Activated T-helper 1 cell treated with anti-CD3 and anti-CD28 coated beads, Interleukin-12 subunit alpha, Interleukin-12 subunit beta, Interleukin-2, Interleukin-4 antibody, amounts not matched to agents 30 ng/mL and 10 ng/mL and 1 ng/mL, durations not matched to agents 14 hours and 24 hours and 36 hours (primary cell): ENCODE results near the gene PSMD13. TPM values are rescaled to one million over a fixed set of nuclear protein-coding genes. Genes with fewer than 3 reads are reported as not detected.
A peak's percentile ranks its signal among the peaks of the same experiment; 100 is the strongest.

ENCODE experiments used
- DNase-seq: peaks from one replicate; pipeline ENCODE4 v3.0.0; 2021; ENCODE audit warnings: low spot score
- H3K27ac Mint-ChIP-seq: one replicate; pipeline ENCODE4 v1.8.0; 2021; ENCODE audit warnings: mild to moderate bottlenecking, mixed read lengths
- H3K27me3 Mint-ChIP-seq: one replicate; pipeline ENCODE4 v1.8.0; 2022; ENCODE audit warnings: mild to moderate bottlenecking, moderate library complexity, mixed read lengths; ENCODE audit not compliant: insufficient read depth
- H3K36me3 Mint-ChIP-seq: one replicate; pipeline ENCODE4 v1.8.0; 2021; ENCODE audit warnings: low read depth, mixed read lengths
- H3K4me1 Mint-ChIP-seq: one replicate; pipeline ENCODE4 v1.8.0; 2021; ENCODE audit warnings: low read depth, mixed read lengths
- H3K4me3 Mint-ChIP-seq: one replicate; pipeline ENCODE4 v1.8.0; 2021; ENCODE audit warnings: mild to moderate bottlenecking, moderate library complexity, mixed read lengths
- H3K9me3 Mint-ChIP-seq: one replicate; pipeline ENCODE4 v1.8.0; 2021; ENCODE audit warnings: mixed read lengths
- intact Hi-C: fragments of 100-400 bp; cut with micrococcal nuclease; formaldehyde crosslinking; loops from one replicate; pipeline ENCODE4 v1.15.1; 2024
- total RNA-seq: library from RNA; stranded (reverse); gene quantifications from 2 replicates; pipeline ENCODE4 v1.2.3, GENCODE V29; 2022

Gene PSMD13
- total RNA-seq, 1 donor from 2014 or later: 266 TPM

DNA sequence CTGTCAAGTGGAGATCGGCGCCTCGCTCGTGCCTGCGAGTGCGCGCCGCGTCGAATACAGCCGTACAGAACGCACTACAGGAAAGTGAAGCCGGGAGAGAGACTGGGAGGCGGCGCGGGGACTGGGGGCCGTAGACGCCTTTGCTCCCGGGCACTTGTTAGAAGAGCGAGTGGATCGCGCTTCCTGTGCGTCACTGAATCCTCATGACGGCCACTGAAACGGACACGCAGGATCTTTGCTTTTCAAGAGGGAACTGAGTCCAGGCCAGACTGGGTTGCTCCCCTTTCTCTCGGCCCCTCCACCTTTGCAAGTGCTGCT is 29.0 kb upstream of the PSMD13 start:
- Mint-ChIP-seq H3K4me3 (peak overlapping the region; percentile 89), H3K4me1 (peaks cover 50% of the 10 kb centered on the region), H3K9me3 (no peaks in the 10 kb centered on the region), H3K27me3 (no peaks in the 10 kb centered on the region), H3K27ac (peak overlapping the region; percentile 95), H3K36me3 (peaks cover 34% of the 10 kb centered on the region)
- intact Hi-C loops: loop anchor here (1.0 to 5.0 kb wide), 9 partner anchors 28 to 599 kb away; partner anchors contain the start of genes HRAS, PHRF1, PIDD1 and PSMD13
- DNase-seq: no peak

DNA sequence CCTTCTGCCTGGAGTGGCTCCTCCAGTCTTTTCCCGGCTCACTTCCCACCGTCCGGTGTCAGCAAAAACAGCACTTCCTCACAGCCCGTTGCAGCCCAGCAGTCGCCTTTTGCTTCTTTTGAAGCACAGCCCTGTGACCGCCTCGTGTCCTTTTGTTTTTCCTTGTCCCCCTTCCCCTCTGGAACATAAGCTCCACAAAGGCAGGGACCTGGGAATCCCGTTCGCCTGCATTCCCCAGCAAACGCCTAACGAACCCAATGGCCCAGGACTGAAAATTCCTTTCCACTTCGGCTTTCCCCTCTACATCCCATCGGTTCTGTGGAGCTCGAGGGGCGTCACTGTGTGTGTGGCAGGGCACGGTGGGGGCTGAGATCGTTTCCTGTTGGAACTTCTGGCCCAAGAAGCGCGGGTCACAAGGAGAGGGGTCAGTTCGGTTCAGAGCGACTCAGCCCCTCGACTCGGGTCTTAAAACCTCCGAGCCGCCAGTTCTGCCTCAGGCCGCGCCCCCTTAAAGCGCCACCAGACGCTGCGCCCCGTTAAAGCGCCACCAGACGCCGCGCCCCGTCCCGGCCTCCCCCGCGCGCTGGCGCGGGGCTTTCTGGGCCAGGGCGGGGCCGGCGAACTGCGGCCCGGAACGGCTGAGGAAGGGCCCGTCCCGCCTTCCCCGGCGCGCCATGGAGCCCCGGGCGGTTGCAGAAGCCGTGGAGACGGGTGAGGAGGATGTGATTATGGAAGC is 28.4 kb upstream of the PSMD13 start:
- Mint-ChIP-seq H3K9me3 (no peaks in the 10 kb centered on the region), H3K36me3 (peaks cover 36% of the 10 kb centered on the region), H3K27ac (peak overlapping the region; percentile 95), H3K4me1 (peaks cover 45% of the 10 kb centered on the region), H3K27me3 (no peaks in the 10 kb centered on the region), H3K4me3 (peak overlapping the region; percentile 89)
- intact Hi-C loops: loop anchor here (1.0 to 5.0 kb wide), 4 partner anchors 100 to 599 kb away; partner anchors contain the start of genes HRAS, PHRF1, PIDD1 and RPLP2
- DNase-seq: peak; percentile 84

DNA sequence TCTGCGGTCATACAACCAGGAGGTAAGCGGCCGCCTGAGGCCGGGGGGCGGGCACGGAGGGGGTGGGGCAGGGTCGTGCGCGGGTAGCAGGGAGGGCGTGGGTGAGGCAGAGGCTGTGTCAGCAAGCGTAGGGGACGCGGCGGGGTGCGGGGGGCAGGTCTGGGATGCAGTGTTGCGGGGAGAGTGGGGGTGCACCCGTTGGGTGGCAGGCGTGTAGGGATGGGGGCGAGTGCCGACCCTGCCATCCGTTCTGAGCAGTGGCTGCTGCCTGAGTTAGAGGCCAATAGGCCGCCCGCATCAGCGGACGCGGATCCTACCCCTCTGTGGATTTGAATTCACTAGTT is 27.9 kb upstream of the PSMD13 start:
- Mint-ChIP-seq H3K36me3 (peaks cover 33% of the 10 kb centered on the region), H3K4me1 (peaks cover 39% of the 10 kb centered on the region)
- intact Hi-C loops: loop anchor here (1.0 to 5.0 kb wide), 4 partner anchors 100 to 598 kb away; partner anchors contain the start of genes HRAS, PHRF1, PIDD1 and RPLP2

DNA sequence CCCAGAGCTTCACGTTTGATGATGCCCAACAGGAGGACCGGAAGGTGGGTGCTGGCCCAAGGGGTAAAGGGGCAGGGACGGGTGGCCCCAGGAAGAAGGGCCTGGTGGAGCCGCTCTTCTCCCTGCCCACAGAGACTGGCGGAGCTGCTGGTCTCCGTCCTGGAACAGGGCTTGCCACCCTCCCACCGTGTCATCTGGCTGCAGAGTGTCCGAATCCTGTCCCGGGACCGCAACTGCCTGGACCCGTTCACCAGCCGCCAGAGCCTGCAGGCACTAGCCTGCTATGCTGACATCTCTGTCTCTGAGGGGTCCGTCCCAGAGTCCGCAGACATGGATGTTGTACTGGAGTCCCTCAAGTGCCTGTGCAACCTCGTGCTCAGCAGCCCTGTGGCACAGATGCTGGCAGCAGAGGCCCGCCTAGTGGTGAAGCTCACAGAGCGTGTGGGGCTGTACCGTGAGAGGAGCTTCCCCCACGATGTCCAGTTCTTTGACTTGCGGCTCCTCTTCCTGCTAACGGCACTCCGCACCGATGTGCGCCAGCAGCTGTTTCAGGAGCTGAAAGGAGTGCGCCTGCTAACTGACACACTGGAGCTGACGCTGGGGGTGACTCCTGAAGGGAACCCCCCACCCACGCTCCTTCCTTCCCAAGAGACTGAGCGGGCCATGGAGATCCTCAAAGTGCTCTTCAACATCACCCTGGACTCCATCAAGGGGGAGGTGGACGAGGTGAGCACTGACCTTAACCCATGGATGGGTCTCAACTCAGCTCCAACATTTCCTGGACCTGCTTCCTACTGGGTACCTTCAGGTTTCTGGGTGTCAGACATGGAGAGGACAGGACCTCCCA is 27.3 kb upstream of the PSMD13 start:
- Mint-ChIP-seq H3K4me1 (peaks cover 33% of the 10 kb centered on the region), H3K4me3 (peak overlapping the region; percentile 89), H3K27ac (peak overlapping the region; percentile 95), H3K9me3 (no peaks in the 10 kb centered on the region), H3K36me3 (peaks cover 34% of the 10 kb centered on the region), H3K27me3 (no peaks in the 10 kb centered on the region)
- DNase-seq: no peak
- intact Hi-C loops: loop anchor here (2.0 to 5.0 kb wide), 3 partner anchors 99 to 598 kb away; partner anchors contain the start of genes PHRF1, PIDD1 and RPLP2

More for the DNA sequence above, 27.9 kb upstream of the PSMD13 start:
- Mint-ChIP-seq H3K27ac (peak overlapping the region; percentile 95), H3K27me3 (no peaks in the 10 kb centered on the region), H3K4me3 (peak overlapping the region; percentile 89), H3K9me3 (no peaks in the 10 kb centered on the region)
- DNase-seq: no peak

DNA sequence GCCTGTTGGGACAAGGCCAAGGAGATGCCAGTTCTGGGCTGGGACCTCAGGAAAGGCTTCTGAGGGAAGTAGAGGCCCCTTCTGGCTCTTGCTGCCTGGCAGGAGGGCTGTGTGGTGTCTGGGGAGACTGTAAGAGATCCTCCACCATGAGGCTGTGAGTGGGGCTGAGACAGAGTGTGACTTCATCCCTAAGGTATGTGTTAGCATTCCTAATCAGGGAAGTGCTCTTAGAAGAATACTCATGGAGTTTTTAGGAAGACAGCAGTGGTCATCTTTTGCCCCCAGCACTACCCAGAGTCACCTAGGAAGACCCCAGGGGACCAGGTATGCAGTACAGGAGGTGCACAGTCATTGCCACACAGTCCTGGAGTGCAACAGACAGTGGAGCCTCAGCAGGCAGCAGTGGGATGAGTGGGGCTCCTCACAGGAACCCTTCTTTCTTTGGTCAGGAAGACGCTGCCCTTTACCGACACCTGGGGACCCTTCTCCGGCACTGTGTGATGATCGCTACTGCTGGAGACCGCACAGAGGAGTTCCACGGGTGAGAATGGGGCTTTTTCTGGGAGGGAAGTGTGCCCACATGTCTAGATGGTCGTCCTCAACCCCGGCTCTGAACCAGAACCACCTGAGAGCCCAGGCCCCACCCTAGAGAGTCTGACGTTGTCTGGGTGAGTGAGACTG is 26.5 kb upstream of the PSMD13 start:
- peaks cover 36% of the 10 kb centered on the region for H3K36me3 Mint-ChIP-seq
- H3K4me3 Mint-ChIP-seq: peak overlapping the region; percentile 89
- no peaks in the 10 kb centered on the region for H3K9me3 Mint-ChIP-seq
- H3K27ac Mint-ChIP-seq: peak overlapping the region; percentile 95
- DNase-seq: no peak
- intact Hi-C loops: no loop called here
- peaks cover 31% of the 10 kb centered on the region for H3K4me1 Mint-ChIP-seq
- no peaks in the 10 kb centered on the region for H3K27me3 Mint-ChIP-seq

DNA sequence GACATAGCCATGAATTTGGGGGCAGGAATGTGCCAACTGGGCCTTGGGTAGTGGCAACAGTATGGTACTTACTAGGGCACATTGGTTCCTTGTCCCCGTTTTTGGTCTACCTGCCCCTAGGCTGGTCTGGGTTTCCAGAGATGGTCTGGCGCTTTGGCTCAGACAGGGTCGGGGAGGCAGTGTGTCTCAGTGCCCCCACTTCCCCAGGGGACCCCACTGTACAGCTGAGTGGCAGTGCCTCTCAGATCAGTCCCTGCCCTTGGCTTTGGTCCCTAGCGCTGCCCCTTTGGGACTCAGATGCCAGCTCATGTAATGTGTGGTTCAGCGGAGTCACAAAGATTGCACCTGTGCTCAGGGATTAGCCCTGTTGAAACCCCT is 26.0 kb upstream of the PSMD13 start:
- H3K36me3 Mint-ChIP-seq: peaks cover 36% of the 10 kb centered on the region
- H3K27ac Mint-ChIP-seq: no peak overlapping the region
- H3K4me1 Mint-ChIP-seq: peaks cover 26% of the 10 kb centered on the region
- DNase-seq: no peak
- intact Hi-C loops: no loop called here
- H3K9me3 Mint-ChIP-seq: no peaks in the 10 kb centered on the region
- no peaks in the 10 kb centered on the region for H3K27me3 Mint-ChIP-seq
- peak overlapping the region; percentile 89 for H3K4me3 Mint-ChIP-seq

DNA sequence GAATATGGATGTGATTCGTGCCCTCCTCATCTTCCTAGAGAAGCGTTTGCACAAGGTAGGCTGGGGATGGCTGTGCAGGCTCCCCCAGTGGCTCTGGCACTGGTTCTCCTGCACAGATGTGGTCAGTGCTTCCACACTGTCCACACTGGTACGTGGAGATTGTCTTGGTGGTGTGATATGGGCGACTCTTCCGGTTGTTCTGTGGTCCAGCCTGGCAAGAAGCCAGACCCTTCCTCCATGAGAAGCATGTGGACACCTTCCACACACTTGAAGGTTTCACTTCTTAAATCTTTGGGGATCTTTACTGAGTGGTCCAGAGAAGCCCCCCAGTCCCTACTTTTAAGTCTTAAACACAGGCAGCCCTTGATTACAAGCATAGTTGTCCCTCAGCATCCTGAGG is 25.5 kb upstream of the PSMD13 start:
- peaks cover 21% of the 10 kb centered on the region for H3K4me1 Mint-ChIP-seq
- H3K36me3 Mint-ChIP-seq: peaks cover 36% of the 10 kb centered on the region
- no peaks in the 10 kb centered on the region for H3K27me3 Mint-ChIP-seq
- intact Hi-C loops: no loop called here
- DNase-seq: no peak
- peak overlapping the region; percentile 63 for H3K4me3 Mint-ChIP-seq
- H3K27ac Mint-ChIP-seq: no peak overlapping the region
- no peaks in the 10 kb centered on the region for H3K9me3 Mint-ChIP-seq

DNA sequence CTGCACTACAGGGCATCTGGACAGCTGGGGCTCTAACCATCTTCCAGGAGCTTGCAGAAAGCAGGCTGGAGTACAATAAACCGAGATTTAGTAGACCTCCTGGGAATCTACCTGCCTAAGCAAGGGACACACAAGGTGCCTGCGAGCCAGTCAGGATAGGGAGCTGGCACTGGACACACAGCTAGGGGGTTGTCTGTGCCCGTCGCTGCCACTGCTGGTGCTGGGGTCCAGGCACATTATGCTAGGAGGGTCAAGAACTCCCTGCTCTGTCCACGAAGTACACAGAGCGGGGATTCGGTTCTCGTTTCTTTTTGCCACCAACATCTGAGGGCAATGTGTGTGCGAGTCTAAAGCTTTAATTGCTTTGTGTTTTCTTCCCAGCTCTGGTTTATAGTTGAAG is 25.0 kb upstream of the PSMD13 start:
- H3K4me1 Mint-ChIP-seq: peaks cover 17% of the 10 kb centered on the region
- H3K27ac Mint-ChIP-seq: no peak overlapping the region
- DNase-seq: no peak
- H3K36me3 Mint-ChIP-seq: peaks cover 34% of the 10 kb centered on the region
- intact Hi-C loops: no loop called here
- no peaks in the 10 kb centered on the region for H3K27me3 Mint-ChIP-seq
- H3K4me3 Mint-ChIP-seq: peak overlapping the region; percentile 63
- H3K9me3 Mint-ChIP-seq: no peaks in the 10 kb centered on the region

DNA sequence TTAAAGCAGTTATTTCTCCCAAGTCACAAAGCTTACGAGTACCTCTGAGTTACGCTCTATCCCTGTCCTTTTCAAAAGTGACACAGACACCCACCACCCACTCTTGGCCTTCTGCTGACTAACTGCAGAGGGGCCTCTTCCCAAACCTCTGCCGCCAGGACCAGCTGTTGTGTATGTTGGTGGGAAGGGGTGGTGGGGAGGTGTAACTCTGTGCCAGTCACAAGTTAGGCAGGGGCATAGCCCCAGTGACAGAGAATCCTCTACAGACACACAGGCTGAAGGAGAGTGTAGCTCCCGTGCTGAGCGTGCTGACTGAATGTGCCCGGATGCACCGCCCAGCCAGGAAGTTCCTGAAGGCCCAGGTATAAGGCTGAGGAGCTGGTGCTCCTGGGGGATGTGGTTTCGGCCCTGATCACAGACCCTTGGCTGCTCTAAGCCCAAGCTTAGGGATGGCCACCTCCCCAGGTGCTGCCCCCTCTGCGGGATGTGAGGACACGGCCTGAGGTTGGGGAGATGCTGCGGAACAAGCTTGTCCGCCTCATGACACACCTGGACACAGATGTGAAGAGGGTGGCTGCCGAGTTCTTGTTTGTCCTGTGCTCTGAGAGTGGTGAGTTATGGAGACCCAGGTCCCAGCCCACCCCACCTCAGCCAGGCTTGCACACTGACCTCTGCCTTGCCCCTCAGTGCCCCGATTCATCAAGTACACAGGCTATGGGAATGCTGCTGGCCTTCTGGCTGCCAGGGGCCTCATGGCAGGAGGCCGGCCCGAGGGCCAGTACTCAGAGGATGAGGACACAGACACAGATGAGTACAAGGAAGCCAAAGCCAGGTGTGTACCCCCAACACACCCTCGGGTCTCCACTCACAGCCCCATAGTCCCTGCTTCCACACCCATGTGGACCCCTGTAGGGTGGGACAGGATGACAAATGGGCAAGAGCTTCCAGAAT is 24.4 kb upstream of the PSMD13 start:
- intact Hi-C loops: no loop called here
- Mint-ChIP-seq H3K4me3 (no peak overlapping the region), H3K27ac (no peak overlapping the region), H3K36me3 (peaks cover 31% of the 10 kb centered on the region), H3K27me3 (no peaks in the 10 kb centered on the region), H3K4me1 (peaks cover 16% of the 10 kb centered on the region), H3K9me3 (no peaks in the 10 kb centered on the region)
- DNase-seq: no peak

DNA sequence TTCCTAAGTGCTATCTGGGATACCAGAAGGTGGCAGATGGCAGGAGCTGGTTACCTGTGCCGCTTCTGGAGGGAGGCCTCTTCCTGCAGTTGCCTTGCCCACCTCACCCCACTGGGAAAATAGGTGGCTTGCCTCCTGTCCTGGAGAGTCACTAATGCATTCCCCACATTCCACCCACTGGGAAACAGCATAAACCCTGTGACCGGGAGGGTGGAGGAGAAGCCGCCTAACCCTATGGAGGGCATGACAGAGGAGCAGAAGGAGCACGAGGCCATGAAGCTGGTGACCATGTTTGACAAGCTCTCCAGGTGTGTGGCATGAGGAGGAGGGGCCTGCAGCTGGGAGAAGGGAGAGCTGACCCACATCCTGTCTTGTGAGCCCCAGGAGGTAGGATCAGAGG is 23.7 kb upstream of the PSMD13 start:
- intact Hi-C loops: no loop called here
- peaks cover 31% of the 10 kb centered on the region for H3K36me3 Mint-ChIP-seq

DNA sequence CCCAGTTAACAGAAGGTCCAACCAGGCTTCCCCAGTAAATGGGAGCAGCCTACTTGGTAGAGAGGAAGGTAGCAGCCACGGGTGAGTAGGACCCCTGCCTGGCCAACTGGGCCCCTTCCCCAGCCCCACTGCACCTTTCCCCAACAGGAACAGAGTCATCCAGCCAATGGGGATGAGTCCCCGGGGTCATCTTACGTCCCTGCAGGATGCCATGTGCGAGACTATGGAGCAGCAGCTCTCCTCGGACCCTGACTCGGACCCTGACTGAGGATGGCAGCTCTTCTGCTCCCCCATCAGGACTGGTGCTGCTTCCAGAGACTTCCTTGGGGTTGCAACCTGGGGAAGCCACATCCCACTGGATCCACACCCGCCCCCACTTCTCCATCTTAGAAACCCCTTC is 22.7 kb upstream of the PSMD13 start:
- peaks cover 32% of the 10 kb centered on the region for H3K36me3 Mint-ChIP-seq

More for the DNA sequence above, 23.7 kb upstream of the PSMD13 start:
- no peak overlapping the region for H3K27ac Mint-ChIP-seq
- H3K4me1 Mint-ChIP-seq: peaks cover 16% of the 10 kb centered on the region
- no peaks in the 10 kb centered on the region for H3K9me3 Mint-ChIP-seq
- no peaks in the 10 kb centered on the region for H3K27me3 Mint-ChIP-seq
- no peak overlapping the region for H3K4me3 Mint-ChIP-seq
- no peak for DNase-seq

DNA sequence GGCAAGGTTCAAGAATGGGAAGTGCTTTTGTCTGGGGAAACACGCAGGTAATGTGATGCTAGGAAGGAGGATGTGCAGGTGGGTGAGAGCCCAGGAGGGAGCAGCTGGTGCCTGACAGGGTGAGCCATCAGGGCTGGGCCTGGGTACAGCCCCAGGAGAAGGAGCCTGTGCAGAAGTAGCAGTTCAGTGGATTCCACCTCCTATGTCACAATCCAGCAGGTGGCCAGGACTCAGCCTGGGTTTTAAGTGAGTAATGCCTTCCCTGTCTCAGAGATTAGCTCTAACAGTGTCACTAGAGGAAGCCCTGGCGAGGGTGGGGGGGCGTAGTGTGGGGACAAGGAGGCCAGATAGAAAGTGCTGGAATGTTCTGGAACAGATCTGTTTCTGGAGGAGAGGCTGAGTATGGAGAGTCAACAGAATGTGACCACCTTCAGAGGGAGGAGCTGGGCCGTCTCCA is 21.2 kb upstream of the PSMD13 start:
- Mint-ChIP-seq H3K9me3 (no peaks in the 10 kb centered on the region), H3K4me1 (peaks cover 5% of the 10 kb centered on the region), H3K27me3 (no peaks in the 10 kb centered on the region), H3K27ac (no peak overlapping the region), H3K36me3 (peaks cover 26% of the 10 kb centered on the region), H3K4me3 (no peak overlapping the region)
- intact Hi-C loops: no loop called here
- DNase-seq: no peak

More for the DNA sequence above, 22.7 kb upstream of the PSMD13 start:
- Mint-ChIP-seq H3K4me3 (no peak overlapping the region), H3K27me3 (no peaks in the 10 kb centered on the region), H3K9me3 (no peaks in the 10 kb centered on the region), H3K27ac (no peak overlapping the region), H3K4me1 (peaks cover 16% of the 10 kb centered on the region)
- DNase-seq: no peak
- intact Hi-C loops: no loop called here
